Central memory CD8-positive, alpha-beta T cell (primary cell): Measurements from ENCODE around the gene YEATS4.
"Not testable (repeated sequence)": the region's sequence is repeated elsewhere in the genome, so short reads cannot be mapped to it uniquely, and the experiment has no call there.

Experiments used
- ATAC-seq: fragments of 150-1000 bp; cut with Tn5 transposase; replicated peaks from 2 replicates; pipeline ENCODE4 v1.10.0; 2022; ENCODE audit warnings: mild to moderate bottlenecking, moderate FRiP score, moderate number of reproducible peaks; ENCODE audit not compliant: poor library complexity, severe bottlenecking; ENCODE audit errors: extremely low read depth
- DNase-seq, 2 donors: peaks; one replicate each; pipeline ENCODE4 v3.0.0; 2021; ENCODE audit warnings: low spot score in 2 of 2
- H3K27ac Mint-ChIP-seq: one replicate; pipeline ENCODE4 v1.8.0; 2022; ENCODE audit warnings: low read depth, mild to moderate bottlenecking, moderate library complexity, mixed read lengths
- H3K27me3 Mint-ChIP-seq: one replicate; pipeline ENCODE4 v1.8.0; 2022; ENCODE audit warnings: mixed read lengths
- H3K36me3 Mint-ChIP-seq: one replicate; pipeline ENCODE4 v1.8.0; 2022; ENCODE audit warnings: mild to moderate bottlenecking, moderate library complexity, mixed read lengths; ENCODE audit not compliant: insufficient read depth
- H3K4me1 Mint-ChIP-seq: one replicate; pipeline ENCODE4 v1.8.0; 2022; ENCODE audit warnings: mixed read lengths
- H3K4me3 Mint-ChIP-seq: one replicate; pipeline ENCODE4 v1.8.0; 2022; ENCODE audit warnings: mild to moderate bottlenecking, moderate library complexity, mixed read lengths
- H3K9me3 Mint-ChIP-seq: one replicate; pipeline ENCODE4 v1.8.0; 2022; ENCODE audit warnings: mixed read lengths

Gene YEATS4

DNA sequence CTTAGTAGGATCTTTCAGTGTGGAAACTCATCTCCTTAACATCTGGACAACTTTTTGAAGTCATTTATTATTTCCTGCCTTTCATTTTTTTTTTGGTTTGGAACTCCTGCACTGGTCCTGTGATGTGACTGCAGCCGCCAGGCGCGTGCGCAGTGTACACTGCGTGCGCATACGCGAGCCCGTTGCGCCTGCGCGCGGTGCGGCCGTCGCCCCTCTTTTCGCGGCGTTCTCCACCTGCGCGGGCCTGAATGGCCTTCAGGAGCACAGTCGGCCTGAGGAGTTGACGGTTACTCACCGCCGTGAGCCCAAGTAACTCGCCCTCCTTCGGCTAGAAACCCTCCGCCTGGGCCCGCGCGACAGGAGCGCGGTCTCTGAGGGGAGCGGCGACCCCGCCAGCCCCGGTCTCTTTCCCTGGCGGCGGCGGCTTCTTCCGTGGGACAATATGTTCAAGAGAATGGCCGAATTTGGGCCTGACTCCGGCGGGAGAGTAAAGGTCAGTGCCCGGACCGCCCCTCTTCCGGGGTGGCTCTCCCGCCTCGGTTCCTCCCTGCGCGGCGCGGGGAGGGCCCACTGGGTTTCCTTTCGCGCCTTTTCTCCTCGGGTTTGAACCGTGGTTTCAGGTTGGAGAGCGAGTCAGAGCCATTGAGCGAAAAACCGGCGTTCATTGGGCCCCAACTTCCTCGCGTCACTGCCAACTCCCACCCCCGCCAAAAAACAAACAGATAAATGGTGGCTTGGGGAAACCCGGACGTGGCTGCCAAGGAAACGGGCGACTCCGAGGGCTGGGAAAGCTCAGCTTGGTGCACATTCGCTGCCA is at the start of gene YEATS4:
TSS of gene YEATS4 (plus strand) at position 213 of the 817 bp plus-strand sequence. CDS start at position 443, 230 bp downstream.
- peak; percentile 90 for ATAC-seq
- Mint-ChIP-seq H3K27ac (peak within 1 kb of the TSS; percentile 90), H3K4me3 (peak within 1 kb of the TSS; percentile 81), H3K9me3 (no peaks in the 10 kb centered on the region), H3K27me3 (peaks cover 5% of the 10 kb centered on the region), H3K36me3 (peaks cover 24% of the 10 kb centered on the region), H3K4me1 (peaks cover 21% of the 10 kb centered on the region)
- peak; percentile 68 to 75 for DNase-seq

GRCh38 chr12:69313209-69313608 is 46.3 kb upstream of the YEATS4 start:
- Mint-ChIP-seq H3K4me1 (no peaks in the 10 kb centered on the region), H3K9me3 (peaks cover 5% of the 10 kb centered on the region), H3K36me3 (peaks cover under 1% of the 10 kb centered on the region), H3K4me3 (no peak overlapping the region), H3K27ac (no peak overlapping the region), H3K27me3 (no peaks in the 10 kb centered on the region)
- no peak for ATAC-seq
- DNase-seq: no peak

GRCh38 chr12:69316784-69317183 is 42.8 kb upstream of the YEATS4 start:
- not testable (repeated sequence) for H3K27ac Mint-ChIP-seq, ATAC-seq, DNase-seq, H3K9me3 Mint-ChIP-seq, H3K4me3 Mint-ChIP-seq, H3K4me1 Mint-ChIP-seq, H3K36me3 Mint-ChIP-seq
- peaks cover 21% of the 10 kb centered on the region for H3K27me3 Mint-ChIP-seq

DNA sequence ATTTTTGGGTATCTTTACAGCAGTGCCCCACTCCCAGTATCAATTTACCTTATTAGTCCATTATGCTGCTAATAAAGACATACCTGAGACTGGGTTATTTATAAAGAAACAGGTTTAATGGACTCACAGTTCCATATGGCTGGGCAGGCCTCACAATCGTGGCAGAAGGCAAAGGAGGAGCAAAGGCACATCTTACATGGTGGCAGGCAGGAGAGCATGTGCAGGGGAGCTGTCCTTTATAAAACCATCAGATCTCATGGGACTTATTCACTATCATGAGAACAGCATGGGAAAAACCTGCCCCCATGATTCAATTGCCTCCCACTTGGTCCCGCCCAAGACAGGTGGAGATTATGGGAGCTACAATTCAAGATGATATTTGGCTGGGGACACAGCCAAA is 42.3 kb upstream of the YEATS4 start:
- H3K4me3 Mint-ChIP-seq, H3K36me3 Mint-ChIP-seq, H3K4me1 Mint-ChIP-seq, ATAC-seq, H3K9me3 Mint-ChIP-seq, DNase-seq, H3K27ac Mint-ChIP-seq: not testable (repeated sequence)
- peaks cover 21% of the 10 kb centered on the region for H3K27me3 Mint-ChIP-seq

- DNase-seq (no peak), ATAC-seq (no peak)
- Mint-ChIP-seq H3K4me1 (no peaks in the 10 kb centered on the region), H3K27me3 (peaks cover 22% of the 10 kb centered on the region), H3K36me3 (peaks cover 2% of the 10 kb centered on the region), H3K4me3 (no peak overlapping the region), H3K27ac (no peak overlapping the region), H3K9me3 (peaks cover 5% of the 10 kb centered on the region)
These were observed 41.3 kb upstream of the YEATS4 start for GRCh38 chr12:69318225-69318624.

DNA sequence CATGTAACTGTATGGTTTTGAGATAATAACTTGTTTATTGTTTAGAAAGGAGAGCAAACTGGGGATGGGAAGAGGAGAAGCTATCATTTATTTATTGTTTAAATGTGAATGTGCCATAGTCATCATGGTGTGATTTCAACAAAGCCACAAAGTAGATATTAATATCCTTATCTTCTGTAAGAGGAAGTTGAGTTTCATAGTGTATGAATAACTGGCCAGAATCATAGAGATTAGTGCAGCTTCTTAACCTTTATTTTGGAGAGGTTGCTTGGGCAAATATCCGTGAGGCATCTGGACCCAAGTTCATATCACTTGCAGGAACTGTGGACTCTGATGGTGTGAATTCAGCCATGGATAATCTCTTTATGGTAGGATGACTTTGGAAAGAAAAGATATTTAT is 38.2 kb upstream of the YEATS4 start:
- no peak for DNase-seq
- Mint-ChIP-seq H3K4me1 (no peaks in the 10 kb centered on the region), H3K9me3 (peaks cover 5% of the 10 kb centered on the region), H3K4me3 (no peak overlapping the region), H3K27ac (no peak overlapping the region), H3K36me3 (peaks cover 2% of the 10 kb centered on the region), H3K27me3 (peaks cover 41% of the 10 kb centered on the region)
- ATAC-seq: no peak

GRCh38 chr12:69324797-69325466 is 34.6 kb upstream of the YEATS4 start:
- DNase-seq (no peak), ATAC-seq (peak; percentile 22)
- H3K4me1 Mint-ChIP-seq: peaks cover 7% of the 10 kb centered on the region
- no peaks in the 10 kb centered on the region for H3K9me3 Mint-ChIP-seq
- no peak overlapping the region for H3K27ac Mint-ChIP-seq
- H3K4me3 Mint-ChIP-seq: no peak overlapping the region
- H3K36me3 Mint-ChIP-seq: peaks cover 3% of the 10 kb centered on the region
- H3K27me3 Mint-ChIP-seq: peaks cover 38% of the 10 kb centered on the region

DNA sequence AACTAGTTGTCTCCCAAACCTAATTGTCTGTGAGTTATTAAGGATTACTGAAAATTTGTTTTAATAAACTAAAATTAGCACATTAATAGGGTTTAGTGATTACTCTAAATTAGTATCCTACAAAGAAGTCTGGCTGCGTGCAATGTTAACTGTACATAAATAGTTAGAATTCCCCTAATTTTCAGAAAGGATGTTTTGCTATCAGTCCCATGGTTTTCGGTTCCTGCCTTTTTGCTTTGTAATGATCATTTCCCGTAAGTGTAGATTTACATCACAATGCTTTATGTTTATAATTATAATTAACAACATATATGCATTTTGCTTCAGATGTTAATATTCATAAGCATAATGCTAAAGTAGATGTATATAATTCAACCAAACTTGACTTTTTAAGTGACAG is 31.1 kb upstream of the YEATS4 start:
- Mint-ChIP-seq H3K4me3 (peak overlapping the region; percentile 6), H3K27me3 (peaks cover 17% of the 10 kb centered on the region), H3K4me1 (peaks cover 13% of the 10 kb centered on the region)

DNA sequence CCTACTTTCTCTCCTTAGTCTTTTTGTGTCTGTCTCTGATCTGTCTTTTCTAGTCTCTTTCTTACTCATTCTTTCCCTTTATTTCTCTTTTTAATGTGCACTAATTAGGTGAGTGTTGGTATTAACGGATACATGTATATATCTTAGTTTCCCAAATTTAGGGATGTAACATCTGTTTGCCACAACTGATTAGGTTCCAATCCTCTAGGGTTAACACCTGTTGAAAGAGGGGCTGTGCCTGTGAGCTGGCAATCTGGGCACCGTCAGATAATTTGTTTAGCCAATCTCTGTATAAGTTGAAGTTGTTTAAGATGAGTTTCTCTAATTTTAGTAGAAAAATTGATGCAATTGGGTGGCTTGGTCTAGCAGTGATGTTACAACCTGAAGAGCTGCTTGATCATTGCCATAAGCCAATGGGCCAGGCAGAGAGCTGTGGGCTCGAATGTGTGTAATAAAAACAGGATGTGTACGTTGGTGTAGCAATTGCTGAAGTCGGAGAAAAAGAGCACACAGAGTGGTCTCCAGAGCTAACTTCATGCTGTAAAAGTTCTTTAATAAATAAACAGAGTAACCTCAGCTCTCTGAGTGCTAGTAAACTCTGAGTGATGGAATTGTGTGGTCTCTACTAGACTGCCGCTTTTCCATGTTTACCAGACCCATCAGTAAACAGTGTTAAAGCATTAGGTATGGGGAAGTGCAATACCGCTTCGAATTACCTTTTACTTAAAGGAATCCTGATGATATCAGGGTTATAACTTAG is 29.7 kb upstream of the YEATS4 start:
- peak; percentile 53 for ATAC-seq
- peak overlapping the region; percentile 71 for H3K27ac Mint-ChIP-seq
- H3K4me3 Mint-ChIP-seq: peak overlapping the region; percentile 84
- DNase-seq: no peak
- H3K4me1 Mint-ChIP-seq: peaks cover 13% of the 10 kb centered on the region
- H3K9me3 Mint-ChIP-seq: no peaks in the 10 kb centered on the region
- peaks cover 3% of the 10 kb centered on the region for H3K27me3 Mint-ChIP-seq
- H3K36me3 Mint-ChIP-seq: peaks cover 8% of the 10 kb centered on the region

More for the DNA sequence above, 31.1 kb upstream of the YEATS4 start:
- no peak for ATAC-seq
- Mint-ChIP-seq H3K9me3 (no peaks in the 10 kb centered on the region), H3K36me3 (peaks cover 8% of the 10 kb centered on the region), H3K27ac (no peak overlapping the region)
- DNase-seq: no peak

DNA sequence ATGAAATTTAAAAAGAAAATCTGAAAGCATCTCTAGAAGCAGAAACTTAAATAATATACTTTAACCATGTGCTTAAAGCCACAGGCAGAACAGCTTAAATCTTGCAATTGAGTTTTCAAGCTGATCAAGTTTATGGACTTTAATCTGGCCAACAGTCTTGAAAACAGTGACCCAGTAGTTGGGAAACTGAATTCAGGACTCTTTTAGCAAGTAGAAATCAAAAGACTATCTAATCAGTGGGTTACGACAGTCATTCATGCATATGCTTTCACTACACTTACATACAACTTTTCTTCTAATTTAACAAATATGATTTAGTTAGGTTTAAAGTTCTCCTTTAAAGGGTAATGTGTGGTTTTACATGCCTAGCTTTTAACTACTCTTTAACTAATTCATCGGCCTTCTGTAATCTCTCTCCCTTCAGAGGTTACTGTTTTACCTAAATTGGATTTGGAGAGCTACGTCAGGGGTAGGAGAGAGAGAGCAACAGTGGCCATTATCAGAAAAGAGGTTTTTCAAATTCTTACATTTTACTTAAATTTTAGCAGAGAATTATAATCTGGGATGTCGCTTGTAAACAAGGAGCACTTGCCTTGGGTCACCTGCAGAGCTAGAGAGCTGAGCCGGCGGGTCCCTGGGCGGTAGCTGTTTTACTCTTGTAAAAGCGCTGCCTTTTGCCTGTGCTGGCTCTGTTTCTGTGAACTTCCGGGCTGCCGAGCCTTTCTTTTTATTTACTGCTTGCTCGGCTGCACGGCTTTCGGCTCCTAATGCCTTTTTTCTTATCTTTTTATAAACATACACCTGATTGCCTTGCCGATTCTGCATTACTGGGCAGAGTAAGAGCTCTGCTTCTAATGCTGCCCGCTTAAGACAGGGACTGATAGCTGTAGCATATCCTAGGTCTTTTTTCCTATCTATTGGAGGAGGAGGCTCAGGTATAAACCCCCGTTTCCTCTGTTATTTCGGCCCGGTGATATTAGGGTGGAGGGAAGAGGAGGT is 28.8 kb upstream of the YEATS4 start:
- no peaks in the 10 kb centered on the region for H3K27me3 Mint-ChIP-seq
- ATAC-seq (peak; percentile 75), DNase-seq (peak; percentile 47 to 54)
- H3K4me1 Mint-ChIP-seq: peaks cover 13% of the 10 kb centered on the region
- H3K27ac Mint-ChIP-seq: peak overlapping the region; percentile 71
- peak overlapping the region; percentile 84 for H3K4me3 Mint-ChIP-seq
- H3K9me3 Mint-ChIP-seq: no peaks in the 10 kb centered on the region
- H3K36me3 Mint-ChIP-seq: peaks cover 8% of the 10 kb centered on the region

DNA sequence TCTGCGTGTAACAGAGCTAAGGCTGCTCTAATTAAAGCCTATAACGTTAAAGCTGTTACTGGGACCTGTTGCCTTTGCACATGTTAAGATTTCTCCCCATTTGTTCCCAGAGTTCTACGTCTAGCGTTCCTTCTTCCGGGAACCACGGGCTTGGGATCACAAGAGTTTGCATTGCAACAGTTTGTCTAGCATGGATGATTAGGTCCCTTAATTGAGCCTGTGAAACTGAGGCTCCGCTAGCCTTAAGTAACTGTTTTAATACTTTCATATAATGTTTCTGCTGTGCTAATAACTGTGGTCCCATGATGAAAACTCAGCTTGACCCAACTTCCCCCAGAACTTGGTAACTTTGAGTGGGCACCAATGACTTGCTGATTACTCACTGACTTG is 28.0 kb upstream of the YEATS4 start:
- H3K4me3 Mint-ChIP-seq: peak overlapping the region; percentile 84
- no peak for DNase-seq
- H3K27me3 Mint-ChIP-seq: no peaks in the 10 kb centered on the region
- peaks cover 8% of the 10 kb centered on the region for H3K36me3 Mint-ChIP-seq
- H3K9me3 Mint-ChIP-seq: no peaks in the 10 kb centered on the region
- H3K4me1 Mint-ChIP-seq: peaks cover 13% of the 10 kb centered on the region
- ATAC-seq: no peak
- H3K27ac Mint-ChIP-seq: peak overlapping the region; percentile 71
